Lower leg skin (tissue), 3 donors: ENCODE measurements around the gene ECT2.

Source experiments
- CTCF ChIP-seq, 3 donors: fragments of 450-650 bp; IDR thresholded peaks; one replicate each; pipeline ENCODE4 v1.5.1; 2016; ENCODE audit warnings: antibody characterized with exemption in 3 of 3, mild to moderate bottlenecking in 3 of 3, moderate library complexity in 2 of 3
- POLR2A ChIP-seq, 2 donors: fragments of 450-650 bp; IDR thresholded peaks; one replicate each; pipeline ENCODE4 v1.6.1; 2016 to 2017; ENCODE audit warnings: antibody characterized with exemption in 2 of 2, mild to moderate bottlenecking in 1 of 2, moderate library complexity in 1 of 2

GRCh38 chr3:172711454-172711795 lies 39.1 kb upstream of the ECT2 start:
- TF ChIP-seq CTCF (IDR thresholded peaks at IDR 0.05) (no peak), POLR2A (IDR thresholded peaks at IDR 0.05) (no peak)
